K562 (cell line): Measurements from ENCODE around the gene EID2. TPM values are rescaled to one million over a fixed set of nuclear protein-coding genes. Genes with fewer than 3 reads are reported as not detected.

ENCODE experiments used
- EGR1 ChIP-seq: fragments of 450-650 bp; conservative IDR thresholded peaks from 2 replicates; pipeline ENCODE4 v1.6.1; 2017; ENCODE audit warnings: mild to moderate bottlenecking
- EWSR1 ChIP-seq: fragments of 450-650 bp; IDR thresholded peaks from 2 replicates; pipeline ENCODE4 v1.6.1; 2018; ENCODE audit warnings: borderline replicate concordance, mild to moderate bottlenecking, low read depth, moderate library complexity; ENCODE audit not compliant: partially characterized antibody
- GATAD2B ChIP-seq: fragments of 450-650 bp; IDR thresholded peaks from 2 replicates; pipeline ENCODE4 v1.6.1; 2017; ENCODE audit warnings: mild to moderate bottlenecking, borderline replicate concordance
- HDAC3 ChIP-seq: fragments of 450-650 bp; IDR thresholded peaks from 2 replicates; pipeline ENCODE4 v1.6.1; 2018; ENCODE audit warnings: borderline replicate concordance, mild to moderate bottlenecking, moderate library complexity; ENCODE audit not compliant: partially characterized antibody
- HEY1 ChIP-seq: fragments of 250-450 bp; sonication (Bioruptor Pico); IDR thresholded peaks from 2 replicates; pipeline ENCODE4 v1.5.0; 2020; ENCODE audit warnings: mild to moderate bottlenecking, moderate library complexity, borderline replicate concordance
- HNRNPLL ChIP-seq: fragments of 200-400 bp; formaldehyde crosslinking; IDR thresholded peaks from 2 replicates; pipeline ENCODE4 v1.6.1; 2017; ENCODE audit warnings: low read length, low read depth, mild to moderate bottlenecking; ENCODE audit not compliant: poor library complexity, severe bottlenecking
- KAT8 ChIP-seq: fragments of 450-650 bp; IDR thresholded peaks from 2 replicates; pipeline ENCODE4 v1.6.1; 2016; ENCODE audit warnings: low read depth, mild to moderate bottlenecking
- KHSRP ChIP-seq: fragments of 450-650 bp; IDR thresholded peaks from 2 replicates; pipeline ENCODE4 v1.6.1; 2017
- MTA3 ChIP-seq: fragments of 450-650 bp; formaldehyde crosslinking; IDR thresholded peaks from 2 replicates; pipeline ENCODE4 v1.6.1; 2017; ENCODE audit warnings: mild to moderate bottlenecking, borderline replicate concordance
- ZNF41 ChIP-seq: fragments of 250-450 bp; sonication (Bioruptor Pico); conservative IDR thresholded peaks from 2 replicates; pipeline ENCODE4 v1.4.0; 2020; ENCODE audit warnings: mild to moderate bottlenecking
- ZNF507 ChIP-seq: conservative IDR thresholded peaks from 2 replicates; pipeline ENCODE4 v1.6.1; 2017; ENCODE audit warnings: missing genetic modification characterization, missing compliant biosample characterization
- ZNF76 ChIP-seq: fragments of 250-450 bp; sonication (Bioruptor Pico); IDR thresholded peaks from 2 replicates; pipeline ENCODE4 v1.4.0; 2020; ENCODE audit warnings: mild to moderate bottlenecking, moderate library complexity, borderline replicate concordance
- polyA plus RNA-seq, 8 experiments: library from polyadenylated mRNA; depleted of rRNA in 4 of 8; stranded (reverse) in 5 of 8; unstranded in 3 of 8; fragments of >200 nt; fragmentation: Nextera tagmentation in 2 of 8; fragmentation: Illumina TruSeq in 1 of 8; extraction: Ambion mirVana in 2 of 8; extraction: Trizol in 1 of 8; gene quantifications; 2 replicates each; pipeline versions ENCODE4 v1.2.1 to v1.2.3, GENCODE V29; 2011 to 2014; ENCODE audit warnings: inconsistent platforms in 1 of 8, missing spikeins in 1 of 8
- total RNA-seq, 7 experiments: library from RNA; depleted of rRNA in 6 of 7; stranded (reverse); fragments of >200 nt in 6 of 7; fragmentation: Illumina TruSeq in 2 of 7; extraction: Trizol in 2 of 7; gene quantifications; 2 replicates each; pipeline versions ENCODE4 v1.2.1 to v1.2.3, GENCODE V29; 2011 to 2021; ENCODE audit warnings: low replicate concordance in 1 of 7
- TF ChIP-seq, protein P1 (sequence below): fragments of 450-650 bp; IDR thresholded peaks from 2 replicates; pipeline ENCODE4 v1.6.1; 2016; ENCODE audit warnings: borderline replicate concordance

The EID2 gene
- total and polyA plus RNA-seq, 9 of the 15 experiments (the other 6 are each of a cell fraction or from before 2014, with no cell fraction given) = 2.5 to 18.5 (median 11.3) TPM

DNA sequence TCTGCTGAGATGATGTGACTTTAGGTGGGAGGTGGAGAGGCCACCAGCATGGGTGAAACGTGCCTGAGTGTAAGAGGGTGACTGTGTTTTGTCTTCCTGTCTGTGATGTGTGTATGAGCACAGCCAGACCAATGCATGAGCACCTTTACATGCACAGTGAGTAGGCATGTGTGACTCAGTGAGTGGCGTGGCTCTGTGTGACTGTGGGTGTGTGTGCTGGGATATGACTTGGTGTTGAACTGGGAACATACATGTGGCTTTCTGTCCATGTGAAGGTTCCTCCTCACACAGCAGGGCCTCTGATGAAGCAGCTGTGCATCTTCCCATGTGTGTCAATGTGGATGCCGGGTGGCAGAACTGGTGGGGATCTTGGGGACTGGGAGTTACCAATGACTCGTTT lies 42.5 kb upstream of the EID2 start (continued):
- TF ChIP-seq ZNF41 (CRISPR knock-in tag) (no peak), EGR1 (no peak), HDAC3 (no peak), KHSRP (no peak), HEY1 (CRISPR knock-in tag) (no peak), ZNF76 (CRISPR knock-in tag) (no peak), ZNF507 (tag) (no peak), MTA3 (no peak), EWSR1 (no peak), HNRNPLL (no peak), GATAD2B (no peak), KAT8 (no peak)
- TF ChIP-seq, protein P1, sequence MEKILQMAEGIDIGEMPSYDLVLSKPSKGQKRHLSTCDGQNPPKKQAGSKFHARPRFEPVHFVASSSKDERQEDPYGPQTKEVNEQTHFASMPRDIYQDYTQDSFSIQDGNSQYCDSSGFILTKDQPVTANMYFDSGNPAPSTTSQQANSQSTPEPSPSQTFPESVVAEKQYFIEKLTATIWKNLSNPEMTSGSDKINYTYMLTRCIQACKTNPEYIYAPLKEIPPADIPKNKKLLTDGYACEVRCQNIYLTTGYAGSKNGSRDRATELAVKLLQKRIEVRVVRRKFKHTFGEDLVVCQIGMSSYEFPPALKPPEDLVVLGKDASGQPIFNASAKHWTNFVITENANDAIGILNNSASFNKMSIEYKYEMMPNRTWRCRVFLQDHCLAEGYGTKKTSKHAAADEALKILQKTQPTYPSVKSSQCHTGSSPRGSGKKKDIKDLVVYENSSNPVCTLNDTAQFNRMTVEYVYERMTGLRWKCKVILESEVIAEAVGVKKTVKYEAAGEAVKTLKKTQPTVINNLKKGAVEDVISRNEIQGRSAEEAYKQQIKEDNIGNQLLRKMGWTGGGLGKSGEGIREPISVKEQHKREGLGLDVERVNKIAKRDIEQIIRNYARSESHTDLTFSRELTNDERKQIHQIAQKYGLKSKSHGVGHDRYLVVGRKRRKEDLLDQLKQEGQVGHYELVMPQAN = no peak
- TF ChIP-seq, all 486 proteins: peak for 0
